IPS DF 19.7 (cell line): Measurements from ENCODE around the gene VPS13C.

ENCODE experiments used
- DNase-seq: peaks from one replicate; pipeline ENCODE4 v3.0.0-alpha.2; 2013; ENCODE audit warnings: low read depth, low spot score

Gene VPS13C

GRCh38 chr15:61818801-61819200, 241.4 kb downstream of the VPS13C start:
- DNase-seq = no peak

DNA sequence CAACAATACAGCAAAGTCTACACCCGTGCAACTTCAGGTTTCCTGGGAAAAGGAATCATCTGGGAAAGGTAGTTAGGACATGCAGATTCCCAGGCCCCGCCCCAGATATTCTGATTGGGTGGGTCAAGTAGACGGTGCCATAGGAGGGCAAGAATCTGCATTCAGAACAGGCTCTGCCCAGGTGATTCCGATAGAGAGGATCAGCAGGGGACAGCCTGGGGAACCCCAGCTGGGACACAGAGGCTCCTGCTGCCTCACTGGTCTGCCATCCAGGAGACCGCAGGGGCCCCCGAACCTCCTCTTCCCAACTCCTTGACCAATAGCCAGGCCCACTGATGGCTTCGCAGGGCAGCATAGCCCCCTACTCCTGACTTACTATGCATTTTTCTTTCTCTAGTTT, 243.4 kb downstream of the VPS13C start:
- no peak for DNase-seq

GRCh38 chr15:61815356-61816083, 244.7 kb downstream of the VPS13C start:
- DNase-seq = no peak

- DNase-seq = no peak
These were observed 247.8 kb downstream of the VPS13C start for GRCh38 chr15:61812476-61812875.

- no peak for DNase-seq
These were observed 248.3 kb downstream of the VPS13C start for GRCh38 chr15:61811952-61812351.

DNA sequence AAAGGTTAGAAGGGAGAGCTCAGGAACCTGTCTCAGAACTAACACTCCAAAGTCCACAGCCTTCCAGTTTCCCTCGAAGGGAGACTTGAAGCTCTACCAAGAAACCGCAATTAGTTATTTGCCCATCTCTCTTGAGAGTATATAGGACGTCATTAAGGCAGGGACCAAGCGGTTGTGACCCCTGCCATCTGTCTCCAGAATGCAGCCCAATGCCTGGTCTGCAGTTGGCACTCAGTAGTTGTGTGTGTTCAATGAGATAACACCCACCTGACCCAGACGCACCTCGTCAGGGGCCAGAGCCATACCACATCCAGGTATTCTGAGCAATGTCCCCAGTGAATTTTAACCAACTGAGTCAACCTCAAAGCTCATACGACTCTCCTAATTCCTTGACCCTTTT, 251.0 kb downstream of the VPS13C start:
- DNase-seq = no peak

- no peak for DNase-seq
These were observed 252.8 kb downstream of the VPS13C start for GRCh38 chr15:61807281-61807929.
